Keratinocyte (primary cell): ENCODE data around the gene DDX11. TPM values are rescaled to one million over a fixed set of nuclear protein-coding genes. Genes with fewer than 3 reads are reported as not detected.
"Not testable (repeated sequence)": the region's sequence is repeated elsewhere in the genome, so short reads cannot be mapped to it uniquely, and the experiment has no call there.

Source experiments
- DNase-seq: peaks from one replicate; pipeline ENCODE4 v3.0.0-alpha.2; 2011; ENCODE audit warnings: low read depth, missing footprints, low spot score
- FAIRE-seq: peaks from 2 replicates; lab custom pipeline; 2011; peaks lifted over from hg19 to GRCh38; lab: Jason Lieb, UNC
- H2AFZ ChIP-seq: 2 replicates; pipeline ENCODE4 v1.6.0; 2012; ENCODE audit warnings: low read length, control low read depth, inconsistent platforms; ENCODE audit not compliant: control insufficient read depth
- H3K27ac ChIP-seq: 2 replicates; pipeline ENCODE4 v1.5.1; 2011; ENCODE audit warnings: low read length; ENCODE audit not compliant: control insufficient read depth, insufficient read depth
- H3K27me3 ChIP-seq: 3 replicates; pipeline ENCODE4 v1.6.0; 2011; ENCODE audit warnings: low read length; ENCODE audit not compliant: control insufficient read depth, insufficient read depth; ENCODE audit errors: extremely low read depth
- H3K36me3 ChIP-seq, 2 experiments: 2 replicates in 1 of 2; 3 replicates in 1 of 2; pipeline ENCODE4 v1.5.1; 2011; ENCODE audit warnings: low read length in 2 of 2, mild to moderate bottlenecking in 1 of 2; ENCODE audit not compliant: control insufficient read depth in 2 of 2, insufficient read depth in 2 of 2; ENCODE audit errors: extremely low read depth in 1 of 2
- H3K4me1 ChIP-seq: 3 replicates; pipeline ENCODE4 v1.5.1; 2011; ENCODE audit warnings: low read length; ENCODE audit not compliant: control insufficient read depth, insufficient read depth; ENCODE audit errors: extremely low read depth
- H3K4me2 ChIP-seq: 3 replicates; pipeline ENCODE4 v1.6.0; 2011; ENCODE audit warnings: low read depth, low read length; ENCODE audit not compliant: control insufficient read depth, insufficient read depth; ENCODE audit errors: extremely low read depth
- H3K4me3 ChIP-seq, 3 experiments: fragments of 200-600 bp in 1 of 3; sonication (generic) in 1 of 3; 2 replicates in 2 of 3; 3 replicates in 1 of 3; pipeline ENCODE4 v1.5.1; 2011 to 2016; ENCODE audit warnings: low read length in 3 of 3, mild to moderate bottlenecking in 3 of 3, control low read depth in 2 of 3, inconsistent platforms in 1 of 3, low read depth in 1 of 3, mixed read lengths in 1 of 3, mixed run types in 1 of 3, moderate library complexity in 1 of 3; ENCODE audit not compliant: control insufficient read depth in 2 of 3, insufficient read depth in 2 of 3; ENCODE audit errors: extremely low read depth in 1 of 3
- H3K79me2 ChIP-seq: 2 replicates; pipeline ENCODE4 v1.6.0; 2012; ENCODE audit warnings: low read length; ENCODE audit not compliant: control insufficient read depth, insufficient read depth
- H3K9ac ChIP-seq: 3 replicates; pipeline ENCODE4 v1.6.0; 2011; ENCODE audit warnings: low read length; ENCODE audit not compliant: control insufficient read depth, insufficient read depth; ENCODE audit errors: extremely low read depth
- H3K9me1 ChIP-seq: 3 replicates; pipeline ENCODE4 v1.6.0; 2011; ENCODE audit warnings: low read length; ENCODE audit not compliant: control insufficient read depth, insufficient read depth; ENCODE audit errors: extremely low read depth
- H3K9me3 ChIP-seq: 2 replicates; pipeline ENCODE4 v1.5.1; 2012; ENCODE audit warnings: low read depth, low read length; ENCODE audit not compliant: control insufficient read depth
- H4K20me1 ChIP-seq: 3 replicates; pipeline ENCODE4 v1.6.0; 2011; ENCODE audit warnings: low read length; ENCODE audit not compliant: control insufficient read depth, insufficient read depth; ENCODE audit errors: extremely low read depth
- dilution Hi-C: fragments of 300-500 bp; cut with MboI; formaldehyde crosslinking; loops from one replicate; pipeline ENCODE4 v1.7.0; 2020; ENCODE audit warnings: low sequenced_read_pairs; ENCODE audit not compliant: extremely low pct_ligation_motif_present
- polyA plus RNA-seq, 5 experiments: library from polyadenylated mRNA; depleted of rRNA in 3 of 5; stranded (reverse) in 3 of 5; stranded (forward) in 1 of 5; unstranded in 1 of 5; fragments of >200 nt; gene quantifications; 1 replicate in 1 of 5; 2 replicates in 3 of 5; 3 replicates in 1 of 5; pipeline versions ENCODE4 v1.2.1 to v1.2.3, GENCODE V29; 2011 to 2012; ENCODE audit warnings: missing spikeins in 2 of 5, low read depth in 1 of 5, low replicate concordance in 1 of 5

DDX11 gene
- polyA plus RNA-seq, 1 donor (not counting 4 experiments of a cell fraction or from before 2014, with no cell fraction given) = 11.2 TPM

DNA sequence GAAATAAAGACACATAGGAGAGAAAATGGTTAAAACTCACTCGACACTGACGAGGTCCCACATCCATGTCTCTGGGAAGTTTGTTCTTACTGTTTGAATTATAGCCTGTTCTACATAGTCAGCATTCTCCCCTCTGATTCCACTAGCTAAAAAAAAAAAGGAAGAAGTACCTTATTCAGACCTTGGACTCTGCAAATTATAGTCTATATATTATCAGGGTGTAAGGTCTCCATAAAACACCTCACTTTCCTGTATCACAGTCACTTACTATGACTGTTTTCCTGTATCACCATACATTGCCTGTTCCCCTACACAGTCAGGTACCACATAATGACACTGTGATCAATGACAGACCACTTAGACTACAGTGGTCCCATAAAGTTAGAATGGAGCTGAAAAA is 62.9 kb downstream of the DDX11 start:
- H3K36me3 ChIP-seq, H3K9me1 ChIP-seq, H3K4me2 ChIP-seq, H3K9me3 ChIP-seq, FAIRE-seq, H3K4me1 ChIP-seq, dilution Hi-C loops, H3K9ac ChIP-seq, DNase-seq, H3K27me3 ChIP-seq, H3K79me2 ChIP-seq, H2AFZ ChIP-seq, H4K20me1 ChIP-seq, H3K4me3 ChIP-seq, H3K27ac ChIP-seq: not testable (repeated sequence)

DNA sequence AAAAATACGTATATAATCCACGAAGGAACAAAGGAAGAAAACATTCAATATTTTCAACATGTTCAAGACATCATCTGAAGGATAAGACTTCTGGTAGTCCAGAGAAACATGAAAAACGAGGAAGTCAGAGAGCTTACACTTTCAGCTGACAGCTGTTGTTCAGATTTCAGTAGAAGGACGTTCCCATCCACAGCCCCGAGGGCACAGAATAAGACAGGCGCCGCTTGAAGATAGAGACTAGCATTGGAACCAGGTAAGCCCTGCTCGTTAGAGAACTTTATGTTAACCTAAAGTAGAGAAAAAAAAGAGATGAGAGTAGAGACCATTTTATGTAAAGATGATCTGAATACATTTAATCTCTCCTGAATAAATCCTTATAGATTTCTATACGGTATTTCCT is 71.1 kb downstream of the DDX11 start:
- H3K4me2 ChIP-seq, H3K4me3 ChIP-seq, H4K20me1 ChIP-seq, H3K36me3 ChIP-seq, H3K27me3 ChIP-seq, H2AFZ ChIP-seq, H3K4me1 ChIP-seq, H3K9me1 ChIP-seq, H3K9ac ChIP-seq, H3K27ac ChIP-seq, H3K9me3 ChIP-seq, DNase-seq, H3K79me2 ChIP-seq, dilution Hi-C loops: not testable (repeated sequence)
- FAIRE-seq = peak; percentile 70

GRCh38 chr12:31145296-31145695 is 71.6 kb downstream of the DDX11 start:
- dilution Hi-C loops, H2AFZ ChIP-seq, FAIRE-seq, DNase-seq, H4K20me1 ChIP-seq, H3K27ac ChIP-seq, H3K9me3 ChIP-seq, H3K9ac ChIP-seq, H3K9me1 ChIP-seq, H3K4me3 ChIP-seq, H3K79me2 ChIP-seq, H3K36me3 ChIP-seq, H3K27me3 ChIP-seq, H3K4me2 ChIP-seq, H3K4me1 ChIP-seq: not testable (repeated sequence)

DNA sequence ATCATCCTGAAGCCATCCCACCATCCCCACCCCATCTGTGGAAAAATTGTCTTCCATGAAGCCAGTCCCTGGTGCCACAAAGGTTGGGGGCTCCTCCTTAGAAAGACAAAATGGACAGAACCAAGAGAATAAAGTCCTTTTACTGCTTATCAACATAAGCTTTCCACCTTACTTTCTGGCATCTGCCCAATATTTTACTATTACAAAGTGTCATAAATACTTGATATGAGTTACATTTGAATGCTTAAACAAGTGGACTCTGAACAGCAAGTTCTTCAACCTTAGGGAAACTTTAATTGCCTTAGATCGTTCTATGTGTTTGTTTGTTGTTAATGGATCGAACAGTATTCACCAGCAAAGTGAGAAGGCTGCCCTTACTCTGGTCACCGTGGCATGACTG is 73.8 kb downstream of the DDX11 start:
- dilution Hi-C loops, H3K4me1 ChIP-seq: not testable (repeated sequence)
- peak; percentile 60 for FAIRE-seq

DNA sequence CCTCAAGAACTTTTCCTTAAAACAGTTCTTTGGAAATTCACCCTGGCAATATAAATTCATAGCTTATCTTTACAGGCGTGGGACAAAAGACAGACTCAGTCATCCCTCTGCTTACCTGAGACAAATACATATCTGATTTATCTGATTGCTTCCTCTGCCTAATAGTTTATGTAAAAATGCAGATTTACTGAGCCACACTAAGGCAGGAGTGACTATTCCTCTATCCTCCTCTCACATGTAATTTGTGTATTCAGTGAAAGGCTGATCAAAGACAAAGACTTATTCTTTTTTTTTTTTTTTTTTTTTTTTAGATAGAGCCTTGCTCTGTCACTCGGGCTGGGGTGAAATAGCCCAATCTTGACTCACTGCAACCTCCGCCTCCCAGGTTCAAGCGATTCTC is 77.1 kb downstream of the DDX11 start:
- H3K36me3 ChIP-seq, H4K20me1 ChIP-seq, H3K79me2 ChIP-seq, dilution Hi-C loops, H3K9me3 ChIP-seq, FAIRE-seq, H3K9me1 ChIP-seq, H3K4me1 ChIP-seq, H3K4me2 ChIP-seq, H3K27ac ChIP-seq, H3K27me3 ChIP-seq, H2AFZ ChIP-seq, H3K9ac ChIP-seq, H3K4me3 ChIP-seq, DNase-seq: not testable (repeated sequence)

More for the DNA sequence above, 73.8 kb downstream of the DDX11 start:
- not testable (repeated sequence) for H3K27ac ChIP-seq, H3K36me3 ChIP-seq, H3K27me3 ChIP-seq, H4K20me1 ChIP-seq, H3K9me1 ChIP-seq, H3K9ac ChIP-seq, H3K4me2 ChIP-seq, H3K4me3 ChIP-seq, H2AFZ ChIP-seq, H3K79me2 ChIP-seq, DNase-seq, H3K9me3 ChIP-seq
